ENCODE data around the gene SPDEF. TPM values are rescaled to one million over a fixed set of nuclear protein-coding genes. Genes with fewer than 3 reads are reported as not detected.
A peak's percentile ranks its signal among the peaks of the same experiment; 100 is the strongest.

The SPDEF gene
- total and polyA plus RNA-seq, 2 experiments from 2014 or later, result 0.69 TPM; not detected in 1

DNA sequence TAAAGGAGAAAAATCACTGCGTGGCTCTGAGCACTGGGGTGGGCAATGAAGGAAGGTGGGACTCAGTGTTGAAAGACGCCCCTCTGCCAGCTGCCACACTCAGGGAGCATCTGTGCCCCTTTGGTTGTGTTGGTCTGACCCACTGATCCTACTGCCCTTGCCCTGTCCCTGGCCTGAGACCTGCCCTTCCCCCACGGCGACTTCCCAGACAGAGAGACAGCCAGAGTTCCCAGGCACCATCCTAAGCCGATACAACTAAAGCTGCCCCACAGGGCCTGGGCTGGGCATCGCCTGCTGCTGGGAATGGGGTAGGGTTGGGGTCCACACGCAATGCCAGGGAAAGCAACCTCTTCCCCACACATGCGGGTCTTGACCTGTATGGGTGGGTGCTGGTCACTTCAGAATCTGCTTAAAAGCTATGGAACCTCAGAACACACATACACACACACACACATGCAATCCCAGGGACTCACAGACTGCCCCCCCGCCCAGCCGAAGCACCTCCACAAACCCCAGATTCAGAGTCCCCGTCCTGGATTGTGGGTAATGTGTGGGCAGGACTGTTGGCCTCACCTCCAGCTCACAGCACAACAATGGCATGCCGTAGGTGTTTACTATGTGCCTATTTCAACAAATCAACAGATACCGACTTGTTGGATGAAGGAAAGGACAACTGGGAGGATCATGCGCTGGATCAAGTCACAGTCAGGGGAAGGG, 10.9 kb upstream of the SPDEF start:
- Histone ChIP-seq H3K27ac (ENCODE audit: low read depth) (no peak overlapping the region), H3K4me2 (no peak overlapping the region), H3K79me2 (replicated peaks; ENCODE audit: insufficient read depth) (no peaks in the 10 kb centered on the region), H3K36me3 (ENCODE audit: insufficient read depth) (no peaks in the 10 kb centered on the region), H3K4me3 (no peak overlapping the region), H3K4me1 (ENCODE audit: insufficient read depth) (no peaks in the 10 kb centered on the region), H4K20me1 (replicated peaks; ENCODE audit: insufficient read depth) (no peaks in the 10 kb centered on the region), H3K27me3 (ENCODE audit: insufficient read depth) (no peaks in the 10 kb centered on the region), H2AFZ (no peak overlapping the region), H3K9me2 (ENCODE audit: insufficient read depth) (no peaks in the 10 kb centered on the region), H3F3A (replicated peaks; ENCODE audit: low read depth) (no peaks in the 10 kb centered on the region)
- Mint-ChIP-seq H3K4me1 (peaks cover 16% of the 10 kb centered on the region; the same call in 2 of the 3 replicates), H3K9me3 (no peaks in the 10 kb centered on the region; the same call in 1 of the 3 replicates), H3K27ac (no peak overlapping the region; the same call in 1 of the 2 replicates), H3K36me3 (ENCODE audit: low read depth) (no peaks in the 10 kb centered on the region), H3K4me3 (no peak overlapping the region), H3K27me3 (ENCODE audit: insufficient read depth, low read depth, poor library complexity) (peaks cover 13% of the 10 kb centered on the region)
- DNase-seq (ENCODE audit: low spot score) (no peak), ATAC-seq (peak; percentile 13)
- TF ChIP-seq EZH2 (IDR thresholded peaks at IDR 0.05; ENCODE audit: low read depth, unreplicated experiment), result no peak
- TF ChIP-seq ZNF331 (CRISPR knock-in tag; IDR thresholded peaks at IDR 0.05; ENCODE audit: low read depth), result no peak
- no peak for TF ChIP-seq POLR2AphosphoS5 (IDR thresholded peaks at IDR 0.05; ENCODE audit: low read depth)
- TF ChIP-seq REST (IDR thresholded peaks at IDR 0.05; ENCODE audit: unreplicated experiment), result no peak
- TF ChIP-seq, protein P1, sequence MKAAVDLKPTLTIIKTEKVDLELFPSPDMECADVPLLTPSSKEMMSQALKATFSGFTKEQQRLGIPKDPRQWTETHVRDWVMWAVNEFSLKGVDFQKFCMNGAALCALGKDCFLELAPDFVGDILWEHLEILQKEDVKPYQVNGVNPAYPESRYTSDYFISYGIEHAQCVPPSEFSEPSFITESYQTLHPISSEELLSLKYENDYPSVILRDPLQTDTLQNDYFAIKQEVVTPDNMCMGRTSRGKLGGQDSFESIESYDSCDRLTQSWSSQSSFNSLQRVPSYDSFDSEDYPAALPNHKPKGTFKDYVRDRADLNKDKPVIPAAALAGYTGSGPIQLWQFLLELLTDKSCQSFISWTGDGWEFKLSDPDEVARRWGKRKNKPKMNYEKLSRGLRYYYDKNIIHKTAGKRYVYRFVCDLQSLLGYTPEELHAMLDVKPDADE (IDR thresholded peaks at IDR 0.05), result no peak
- no peak for TF ChIP-seq CREB1 (CRISPR knock-in tag; IDR thresholded peaks at IDR 0.05; ENCODE audit: low read depth)
- no peak for TF ChIP-seq CTCF (conservative IDR thresholded peaks at IDR 0.05; ENCODE audit: low read depth in 2 of 2)

GRCh38 chr6:34565722-34566137, 9.6 kb upstream of the SPDEF start:
- no peak for DNase-seq (ENCODE audit: low spot score)
- no peaks in the 10 kb centered on the region for H3K36me3 Mint-ChIP-seq (ENCODE audit: low read depth)
- Histone ChIP-seq H3F3A (replicated peaks; ENCODE audit: low read depth) (no peaks in the 10 kb centered on the region), H3K4me1 (ENCODE audit: insufficient read depth) (no peaks in the 10 kb centered on the region; the same call in 1 of the 2 replicates), H3K79me2 (replicated peaks; ENCODE audit: insufficient read depth) (no peaks in the 10 kb centered on the region), H4K20me1 (replicated peaks; ENCODE audit: insufficient read depth) (no peaks in the 10 kb centered on the region), H3K27me3 (ENCODE audit: insufficient read depth) (no peaks in the 10 kb centered on the region), H3K9me2 (ENCODE audit: insufficient read depth) (no peaks in the 10 kb centered on the region), H2AFZ (no peak overlapping the region), H3K4me2 (no peak overlapping the region), H3K36me3 (ENCODE audit: insufficient read depth) (no peaks in the 10 kb centered on the region), H3K27ac (ENCODE audit: low read depth) (no peak overlapping the region), H3K4me3 (no peak overlapping the region)
- H3K9me3 Mint-ChIP-seq, result no peaks in the 10 kb centered on the region; the same call in 1 of the 3 replicates
- peak; percentile 32 for ATAC-seq
- TF ChIP-seq JUNB (IDR thresholded peaks at IDR 0.05; ENCODE audit: unreplicated experiment), result no peak
- TF ChIP-seq CTCF (conservative IDR thresholded peaks at IDR 0.05; ENCODE audit: low read depth in 2 of 2), result peak in 1 of 2 experiments; percentile 44; a peak in 1 of 4 replicates
- no peak overlapping the region for H3K4me3 Mint-ChIP-seq
- H3K4me1 Mint-ChIP-seq, result peaks cover 16% of the 10 kb centered on the region; the same call in 2 of the 3 replicates
- peaks cover 7% of the 10 kb centered on the region for H3K27me3 Mint-ChIP-seq (ENCODE audit: insufficient read depth, low read depth, poor library complexity)
- no peak overlapping the region for H3K27ac Mint-ChIP-seq
